GM19372 (cell line): Measurements from ENCODE around the gene EPHA5.

Experiments
- ATAC-seq: cut with Tn5 transposase; IDR thresholded peaks from one replicate; pipeline ENCODE4 v1.9.1; 2021; ENCODE audit warnings: mild to moderate bottlenecking, low read depth, moderate library complexity; ENCODE audit not compliant: unreplicated experiment

The EPHA5 gene

DNA sequence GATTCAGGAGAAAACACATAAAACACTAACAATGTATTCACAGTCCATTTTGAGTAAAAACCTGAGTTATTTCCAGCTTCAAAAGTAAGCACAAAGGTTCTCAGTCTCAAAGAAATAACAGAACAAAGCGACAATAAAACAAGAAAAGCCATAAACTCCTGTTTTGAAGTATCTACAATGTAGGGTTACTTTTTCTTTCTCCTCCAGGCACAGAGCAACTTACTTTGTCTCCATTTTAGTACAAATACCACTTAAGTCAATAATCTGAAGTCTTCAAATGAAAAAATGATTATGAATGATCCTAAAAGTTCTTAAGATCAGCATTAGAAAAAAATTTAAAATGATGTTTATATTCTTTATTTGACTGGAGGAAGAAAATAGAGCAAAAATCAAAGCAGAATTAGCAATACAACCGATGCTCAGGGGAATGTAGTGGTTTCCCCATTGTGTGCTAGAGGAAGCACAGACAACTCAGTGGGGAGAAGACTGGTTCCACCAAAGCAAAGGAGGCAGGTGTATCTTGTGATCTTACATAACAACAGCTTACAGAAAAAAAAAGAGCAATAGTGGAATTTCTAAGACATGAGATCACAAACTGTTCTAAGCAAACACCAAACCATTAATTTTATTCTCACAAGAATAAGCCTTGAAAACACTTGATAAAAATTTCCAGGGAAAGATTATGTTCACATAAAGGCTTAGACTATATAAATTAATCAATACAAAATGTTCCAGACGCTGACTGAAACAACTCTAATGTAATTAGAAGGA lies 35.1 kb downstream of the EPHA5 start:
- no peak for ATAC-seq

DNA sequence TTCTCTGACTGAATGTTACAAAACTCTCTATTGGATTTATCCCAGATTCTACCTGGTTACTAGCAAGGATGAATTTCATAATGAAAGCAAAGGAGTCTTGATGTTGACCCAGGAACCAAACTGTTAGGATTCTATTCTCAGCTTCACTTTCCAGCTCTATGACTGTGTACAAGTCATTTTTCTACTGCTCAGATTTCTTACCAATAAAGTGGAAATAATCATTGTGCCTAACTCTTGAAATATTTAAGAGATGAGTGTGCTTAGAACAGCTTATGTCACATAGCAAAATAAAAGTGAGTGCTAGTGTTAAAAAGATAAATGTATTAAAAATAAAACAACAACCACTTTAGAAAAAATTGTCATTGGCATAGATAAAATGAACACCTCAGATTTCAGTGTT lies 45.6 kb downstream of the EPHA5 start:
- no peak for ATAC-seq

DNA sequence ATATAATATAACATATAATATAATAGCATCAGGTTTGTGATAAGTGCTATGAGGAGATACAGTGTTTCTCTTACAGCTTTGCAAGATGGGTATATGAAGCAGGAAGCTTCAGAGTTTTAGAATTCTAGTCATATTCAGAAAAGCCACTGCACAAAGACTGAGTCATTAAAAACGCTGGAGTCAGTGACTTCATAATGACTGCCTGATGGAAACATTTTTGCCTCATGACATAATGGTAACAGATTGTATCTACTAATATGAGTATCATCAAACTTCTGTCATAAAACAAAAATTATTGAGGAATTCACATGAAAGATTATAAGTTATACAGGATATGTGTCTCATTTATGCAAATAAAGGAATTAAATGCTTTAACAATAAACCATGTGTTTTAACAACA lies 46.8 kb downstream of the EPHA5 start:
- no peak for ATAC-seq

DNA sequence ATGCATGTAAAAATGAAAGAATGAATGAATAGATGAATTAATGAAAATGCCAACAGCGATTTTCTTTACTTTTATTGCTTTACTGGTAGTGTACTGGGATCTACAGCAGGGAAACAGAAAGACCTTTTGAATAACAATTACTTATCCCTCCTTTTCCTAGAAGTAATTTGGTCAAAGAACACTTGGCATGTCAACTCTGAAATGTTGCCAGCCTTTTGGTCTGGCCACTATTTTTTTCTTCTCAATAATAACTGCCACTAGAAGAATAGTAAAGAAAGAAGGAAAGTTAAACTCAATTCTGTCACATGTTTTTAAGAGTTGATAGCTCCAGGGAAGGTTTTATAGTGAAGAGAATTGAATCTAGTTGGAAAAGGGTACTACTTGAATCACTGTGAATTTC lies 52.9 kb downstream of the EPHA5 start:
- no peak for ATAC-seq

DNA sequence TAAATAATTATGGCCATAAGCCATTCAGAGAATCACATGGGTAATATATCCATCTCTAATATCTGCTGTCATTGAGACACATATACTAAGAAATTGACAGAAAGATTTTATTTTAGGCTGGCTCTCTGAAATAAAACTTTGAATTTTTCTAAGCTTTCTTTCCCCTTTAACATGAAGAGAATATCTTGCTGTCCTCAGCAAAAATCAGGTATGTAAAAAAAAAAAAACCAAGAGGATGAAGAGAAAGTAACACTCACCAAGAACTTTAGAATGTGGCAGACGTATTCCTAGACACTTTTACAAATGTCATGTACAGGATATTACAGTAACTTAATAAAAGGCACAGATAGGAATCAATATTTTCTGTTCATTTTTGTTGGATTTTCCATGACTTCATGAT lies 65.8 kb downstream of the EPHA5 start:
- no peak for ATAC-seq

DNA sequence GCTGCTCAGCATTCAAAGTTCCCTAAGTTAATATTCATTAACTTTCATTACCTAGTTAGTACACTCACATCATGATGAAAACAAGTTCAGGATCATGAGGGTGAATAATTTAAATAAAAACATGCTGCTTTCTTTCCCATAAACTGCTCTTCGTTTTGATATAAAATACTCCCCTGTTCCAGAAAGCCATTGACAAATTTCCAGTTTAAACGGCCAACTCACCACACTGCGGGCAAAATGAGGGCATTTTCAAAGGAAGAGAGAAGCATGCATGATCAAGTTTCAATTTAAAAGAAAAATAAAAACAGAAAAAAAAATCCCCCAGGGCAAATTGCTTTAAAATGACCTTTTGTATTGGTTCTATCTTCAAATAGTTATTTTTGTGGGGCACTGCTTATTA lies 69.6 kb downstream of the EPHA5 start:
- no peak for ATAC-seq

DNA sequence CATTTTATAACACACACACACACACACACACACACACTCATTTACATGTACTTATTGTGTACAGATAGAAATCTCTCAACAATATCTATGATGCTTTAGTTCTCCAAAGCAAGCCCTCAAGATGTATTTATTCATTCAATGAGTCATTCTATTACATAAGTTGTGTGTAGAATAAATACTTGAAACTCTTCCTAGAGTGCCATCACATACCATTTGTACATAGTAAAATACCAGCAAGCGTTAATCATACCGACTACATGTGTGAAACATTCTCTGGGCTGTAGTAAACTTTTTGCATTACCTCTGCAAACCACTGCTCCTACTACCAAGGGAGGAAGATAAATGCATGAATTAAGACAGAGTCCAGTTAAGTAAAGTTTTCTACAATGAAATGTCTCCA lies 70.9 kb downstream of the EPHA5 start:
- no peak for ATAC-seq

DNA sequence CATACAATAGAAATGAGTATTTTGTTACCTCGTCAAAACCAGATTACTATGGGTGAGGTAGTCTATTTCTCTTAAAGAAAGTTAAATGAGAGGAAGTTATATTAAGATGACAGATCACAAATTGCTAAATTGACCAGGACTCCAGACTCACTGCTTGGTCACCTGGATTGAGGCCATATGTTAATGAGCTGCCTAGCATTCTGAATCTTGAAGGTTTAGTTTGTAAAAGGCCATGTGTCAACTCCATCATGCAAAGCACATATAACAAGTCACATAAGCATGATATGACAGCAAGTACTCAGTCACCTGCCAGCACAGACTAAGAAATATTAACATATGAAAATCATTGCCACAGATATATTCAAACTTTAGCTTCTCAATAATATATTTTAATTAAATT lies 72.6 kb downstream of the EPHA5 start:
- no peak for ATAC-seq

DNA sequence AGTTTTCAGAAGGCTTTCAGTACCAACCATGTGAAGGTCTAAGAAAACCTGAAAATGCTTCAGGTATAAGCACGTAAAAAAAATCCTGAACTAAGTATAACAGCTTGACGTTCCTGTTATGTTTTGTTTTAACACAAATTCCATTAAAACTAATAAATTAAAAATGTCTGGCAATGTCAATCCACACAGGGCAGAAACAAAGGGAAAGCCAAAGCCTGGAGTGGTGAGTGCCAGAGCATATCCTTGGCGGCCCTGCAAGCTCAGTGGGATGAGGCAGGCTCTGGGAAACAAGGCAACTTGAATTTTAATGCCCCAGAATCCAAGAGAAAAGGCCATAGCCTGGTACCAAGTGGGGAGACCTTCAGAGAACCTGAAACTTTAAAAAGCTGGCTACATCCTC lies 78.2 kb downstream of the EPHA5 start:
- no peak for ATAC-seq

DNA sequence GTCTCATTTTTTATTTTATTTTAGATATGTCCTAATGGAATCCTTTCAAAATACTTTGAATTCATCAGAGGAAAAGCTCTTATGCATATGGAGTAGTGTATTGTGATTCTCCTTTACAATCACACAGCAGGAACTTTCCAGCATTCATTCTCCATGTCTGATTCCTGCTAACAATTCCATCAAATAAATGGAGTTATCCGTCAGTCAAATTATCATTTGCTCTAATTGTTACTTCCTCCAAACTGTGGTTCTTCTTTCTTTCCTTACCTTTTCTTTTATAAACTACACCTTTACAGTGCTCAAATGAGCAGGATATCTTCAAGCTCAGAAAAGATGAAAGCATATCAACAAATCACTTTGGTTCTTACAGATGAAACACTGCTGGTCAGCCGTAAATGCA lies 80.4 kb downstream of the EPHA5 start:
- no peak for ATAC-seq

DNA sequence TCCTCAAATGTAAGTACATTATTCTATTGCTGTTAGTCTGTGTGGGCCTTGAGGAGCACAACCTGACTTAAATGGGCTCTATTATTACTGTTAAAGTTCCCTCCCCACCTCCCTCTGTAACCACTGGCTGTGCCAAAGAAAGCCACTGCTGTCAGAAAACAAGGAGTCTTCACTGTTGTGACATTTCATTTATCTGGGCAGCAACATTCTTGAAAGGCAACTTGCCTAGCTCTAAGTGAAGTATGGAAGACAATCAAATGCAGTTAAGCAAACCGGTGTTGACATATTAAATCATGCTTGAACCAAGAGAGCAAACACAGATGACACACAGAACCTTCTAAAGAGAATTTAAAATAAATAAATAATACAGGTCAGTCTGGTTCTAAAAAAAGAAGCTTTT lies 81.0 kb downstream of the EPHA5 start:
- ATAC-seq, result no peak

DNA sequence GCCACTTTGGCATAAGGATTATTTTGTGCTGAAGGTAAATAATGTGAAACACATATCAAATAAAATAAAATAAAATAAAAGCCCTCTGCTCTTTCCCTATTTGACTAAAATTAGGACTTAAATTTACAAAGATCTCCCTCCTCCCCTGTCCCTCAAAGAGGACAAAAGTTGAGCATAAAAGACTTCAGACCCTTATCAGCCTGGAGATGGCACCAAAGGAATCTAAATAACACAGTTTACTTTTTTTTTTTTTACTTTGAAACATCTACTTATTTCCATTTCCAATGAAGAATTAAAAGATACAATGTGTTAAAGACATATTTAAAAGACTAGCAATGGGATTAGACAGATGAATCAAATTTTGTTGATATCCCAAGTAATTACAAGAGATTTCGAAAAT lies 89.7 kb downstream of the EPHA5 start:
- no peak for ATAC-seq

DNA sequence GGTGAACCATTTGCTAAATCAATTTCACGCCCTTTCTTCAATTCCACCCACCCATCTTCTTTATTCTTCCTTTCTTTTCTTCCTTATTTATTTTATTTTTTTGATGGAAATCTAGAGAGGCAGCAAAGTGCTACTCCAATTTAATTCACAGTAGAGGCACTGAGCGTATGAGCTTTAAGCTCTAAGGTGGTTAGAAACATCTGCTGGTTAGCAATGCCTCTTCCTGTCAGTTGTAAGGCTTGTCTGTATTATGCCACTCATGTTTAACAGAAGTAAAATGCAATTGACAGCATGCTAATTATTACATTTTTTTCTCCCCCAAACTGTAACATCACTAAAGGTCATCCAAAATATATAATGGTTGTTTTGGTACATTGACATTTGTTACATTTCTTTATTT lies 103.8 kb downstream of the EPHA5 start:
- no peak for ATAC-seq

DNA sequence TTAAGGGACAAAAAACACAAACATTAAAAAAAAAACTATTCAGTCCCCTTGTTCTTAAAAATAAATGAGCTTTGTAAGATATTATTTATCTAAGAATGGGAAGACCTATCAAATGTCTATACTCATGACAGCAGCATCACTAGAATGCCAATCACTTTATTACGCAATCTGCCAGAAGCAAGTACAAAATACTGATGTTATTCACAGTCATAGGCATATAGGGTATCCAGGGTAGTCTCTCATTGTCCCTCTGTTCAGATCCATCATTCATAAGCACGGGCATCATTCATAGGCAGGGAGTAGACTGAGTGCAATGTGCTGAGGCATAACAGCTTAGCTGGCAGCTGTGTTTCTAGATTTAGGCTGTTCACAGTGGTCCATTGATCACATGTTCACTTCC lies 109.1 kb downstream of the EPHA5 start:
- ATAC-seq, result no peak

DNA sequence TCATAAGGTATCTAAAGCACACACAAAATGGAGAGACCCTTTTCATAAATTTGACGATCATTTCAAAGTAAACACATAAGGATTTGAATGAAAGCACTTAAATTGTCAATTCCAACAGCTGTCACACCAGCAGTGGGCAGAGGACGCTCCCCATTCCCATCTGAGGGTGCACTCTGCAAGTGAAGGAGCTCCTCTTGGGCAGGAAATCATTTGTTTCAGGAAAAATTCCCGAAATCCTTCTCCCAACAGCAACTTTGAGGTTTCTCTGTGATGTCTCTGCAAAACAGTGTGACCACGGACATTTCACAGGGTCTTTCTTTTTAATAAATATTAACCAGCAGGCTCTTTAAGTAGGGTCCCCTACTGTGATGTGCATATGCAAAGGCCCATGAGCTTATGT lies 111.0 kb downstream of the EPHA5 start:
- no peak for ATAC-seq

DNA sequence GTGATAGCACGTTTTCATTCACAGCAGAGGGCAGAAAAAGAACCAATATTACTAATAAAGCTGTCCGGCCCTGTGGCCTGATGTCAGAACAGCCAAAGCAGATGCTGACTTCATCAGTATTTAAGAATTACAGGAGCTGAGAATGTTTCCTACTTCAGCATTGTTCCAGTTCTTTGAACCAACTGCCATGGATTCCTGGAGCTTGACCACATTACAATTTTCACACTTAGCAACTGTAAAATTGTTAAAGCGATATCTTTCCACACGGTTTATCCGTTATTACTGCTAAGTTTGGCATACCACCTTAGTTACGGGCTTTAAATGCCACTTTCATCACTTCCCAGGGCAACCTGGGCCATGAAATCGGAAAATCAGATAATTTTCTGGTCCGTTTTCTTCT lies 118.2 kb downstream of the EPHA5 start:
- no peak for ATAC-seq

DNA sequence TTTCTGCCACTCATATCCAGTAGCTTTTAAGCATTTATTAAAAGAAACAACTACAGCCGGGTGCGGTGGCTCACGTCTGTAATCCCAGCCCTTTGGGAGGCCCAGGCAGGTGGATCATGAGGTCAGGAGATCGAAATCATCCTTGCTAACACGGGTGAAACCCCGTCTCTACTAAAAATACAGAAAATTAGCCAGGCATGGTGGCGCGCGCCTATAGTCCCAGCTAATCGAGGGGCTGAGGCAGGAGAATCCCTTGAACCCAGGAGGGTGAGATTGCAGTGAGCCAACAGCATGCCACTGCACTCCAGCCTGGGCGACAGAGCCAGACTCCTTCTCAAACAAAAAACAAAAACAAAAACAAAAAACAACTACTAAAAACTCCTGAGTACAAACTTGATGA lies 119.8 kb downstream of the EPHA5 start:
- no peak for ATAC-seq

DNA sequence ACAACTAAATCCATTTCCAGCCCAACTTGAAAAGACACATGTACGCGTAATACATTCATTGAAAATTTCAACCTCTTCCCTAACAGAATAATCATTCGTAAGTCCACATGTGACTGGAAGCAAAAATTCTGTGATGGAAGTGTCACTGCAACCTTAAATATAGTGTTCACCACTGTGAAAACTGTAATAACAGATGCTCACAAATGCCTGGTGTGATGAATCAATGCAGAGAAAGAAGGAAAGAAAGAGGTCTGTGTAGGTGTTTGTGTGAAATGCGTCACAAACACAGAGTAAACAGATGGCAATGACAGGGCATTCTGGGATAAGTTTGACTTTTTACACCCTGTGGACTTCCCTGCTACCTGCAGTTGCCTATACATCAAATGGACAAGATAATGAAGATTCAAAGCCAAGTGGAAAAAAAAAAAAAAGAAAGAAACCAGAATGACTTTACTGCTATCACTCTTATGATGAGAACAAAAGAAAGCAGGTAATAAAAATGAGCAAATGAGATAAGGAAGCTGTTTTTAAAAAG lies 123.3 kb downstream of the EPHA5 start:
- no peak for ATAC-seq

DNA sequence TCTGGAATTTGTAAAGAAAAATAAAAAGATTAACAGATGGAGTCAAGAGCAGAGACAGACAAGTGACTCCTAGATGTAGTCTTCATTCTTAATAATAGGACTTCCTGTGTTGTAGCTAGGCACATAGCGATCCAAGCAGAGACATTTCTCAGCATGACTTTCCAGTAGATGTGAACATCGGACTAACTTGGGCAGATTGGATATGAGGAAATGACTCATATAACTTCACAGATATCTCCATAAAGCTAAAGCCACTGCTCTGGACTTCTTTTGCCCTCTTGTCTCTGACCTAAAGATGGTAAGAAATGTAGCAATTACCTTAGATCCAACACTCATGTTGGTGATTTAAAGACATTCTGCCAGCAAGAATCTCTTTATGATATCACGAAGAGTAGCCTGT lies 131.7 kb downstream of the EPHA5 start:
- ATAC-seq, result no peak

DNA sequence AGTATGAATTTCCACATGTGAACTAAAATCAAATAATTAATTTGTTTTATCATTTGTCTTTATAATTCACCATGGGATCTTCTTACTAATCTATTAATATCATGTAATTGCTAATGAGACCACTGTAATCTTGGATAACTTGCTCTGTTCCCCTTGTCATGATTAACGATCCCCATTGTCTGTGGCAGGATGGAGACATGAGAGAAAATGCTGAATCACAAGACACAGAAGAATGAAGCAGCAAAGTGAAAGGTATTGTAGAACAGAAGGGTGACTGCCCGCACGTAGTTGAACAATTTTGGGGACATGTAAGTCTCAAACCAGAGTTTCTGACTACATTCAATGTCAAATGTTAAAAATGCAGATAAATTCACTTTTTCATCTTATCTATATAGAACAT lies 135.2 kb downstream of the EPHA5 start:
- ATAC-seq, result no peak

DNA sequence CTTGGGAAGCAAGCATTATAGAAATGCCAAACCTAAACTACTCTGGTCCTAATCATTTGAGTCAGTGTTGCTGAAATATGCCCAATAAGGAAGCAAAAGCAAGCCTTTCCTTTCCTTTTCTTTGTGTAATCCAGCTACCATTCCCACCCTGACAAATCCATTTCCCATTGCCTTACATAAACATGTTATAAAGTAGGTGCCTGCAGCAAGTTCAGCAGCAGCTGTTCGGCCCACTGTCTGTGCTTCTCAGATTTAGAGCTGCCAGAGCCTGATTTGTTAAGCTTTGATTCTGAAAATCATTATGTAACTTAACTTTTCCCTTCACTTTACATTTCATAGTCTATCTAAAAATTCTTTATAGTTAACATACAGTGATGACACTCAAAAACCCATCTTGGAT lies 148.6 kb downstream of the EPHA5 start:
- ATAC-seq, result no peak

DNA sequence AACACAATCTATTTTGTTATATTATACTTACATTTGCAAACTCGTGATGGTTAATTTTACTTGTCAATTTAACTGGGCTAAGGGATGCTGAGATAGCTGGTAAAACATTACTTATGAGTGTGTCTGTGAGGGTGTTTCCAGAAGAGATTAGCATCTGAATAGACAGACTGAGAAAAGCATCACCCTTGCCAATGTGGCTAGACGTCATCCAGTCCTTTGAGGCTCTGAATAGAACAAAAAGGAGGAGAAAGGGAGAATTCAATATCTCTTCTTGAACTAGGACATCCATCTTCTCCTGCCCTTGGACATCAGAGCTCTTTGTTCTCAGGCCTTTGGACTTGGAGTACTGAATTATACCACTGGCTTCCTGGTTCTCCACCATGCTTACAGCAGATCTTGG lies 154.6 kb downstream of the EPHA5 start:
- no peak for ATAC-seq

DNA sequence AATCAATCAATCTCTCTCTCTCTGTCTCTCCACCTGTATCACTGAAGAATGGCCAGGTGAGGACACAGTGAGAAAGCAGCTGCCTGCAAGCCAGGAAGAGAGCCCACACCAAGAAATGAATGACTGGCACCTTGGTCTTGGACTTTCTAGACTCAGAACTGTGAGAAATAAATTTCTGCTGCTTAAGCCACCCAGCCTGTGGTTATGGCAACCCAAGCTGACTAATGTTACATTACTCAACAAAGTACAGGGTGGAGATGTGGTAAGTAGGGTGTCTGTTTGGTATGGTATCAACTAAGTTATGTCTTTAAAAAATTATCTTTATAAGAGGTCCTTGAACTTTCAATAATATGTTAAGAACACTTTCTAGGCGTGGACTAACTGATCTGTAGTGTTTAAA lies 159.3 kb downstream of the EPHA5 start:
- ATAC-seq, result no peak
